AG10803 (cell line): ENCODE results near the gene CACNA1I.

Source experiments
- DNase-seq: peaks from one replicate; pipeline ENCODE4 v3.0.0; 2010; ENCODE audit warnings: low read depth
- H3K4me3 ChIP-seq: 2 replicates; pipeline ENCODE4 v1.5.1; 2011; ENCODE audit warnings: mild to moderate bottlenecking, low read length, control low read depth
- TF ChIP-seq, protein P1 (sequence below): conservative IDR thresholded peaks from 2 replicates; pipeline ENCODE4 v1.5.1; 2011; ENCODE audit warnings: mild to moderate bottlenecking, low read length, control low read depth, inconsistent platforms

CACNA1I gene

DNA sequence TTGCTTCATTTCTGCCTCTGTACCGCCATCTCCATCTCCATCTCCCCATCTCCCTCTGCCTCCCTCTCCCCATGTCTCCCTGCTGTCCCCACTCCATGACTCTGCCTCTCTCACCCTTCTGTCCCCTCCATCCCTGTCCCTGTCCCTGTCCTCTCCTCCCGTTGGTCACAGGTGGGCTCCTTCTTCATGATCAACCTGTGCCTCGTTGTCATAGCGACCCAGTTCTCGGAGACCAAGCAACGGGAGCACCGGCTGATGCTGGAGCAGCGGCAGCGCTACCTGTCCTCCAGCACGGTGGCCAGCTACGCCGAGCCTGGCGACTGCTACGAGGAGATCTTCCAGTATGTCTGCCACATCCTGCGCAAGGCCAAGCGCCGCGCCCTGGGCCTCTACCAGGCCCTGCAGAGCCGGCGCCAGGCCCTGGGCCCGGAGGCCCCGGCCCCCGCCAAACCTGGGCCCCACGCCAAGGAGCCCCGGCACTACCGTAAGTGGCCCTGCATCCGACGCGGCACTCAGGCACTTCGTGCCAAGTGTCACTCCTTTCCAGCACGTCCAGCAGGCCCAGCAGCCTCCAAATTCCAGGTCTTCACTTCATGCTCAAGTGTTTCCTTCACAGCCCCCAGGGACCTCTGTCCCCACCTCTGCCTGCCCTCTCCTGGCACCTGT, 76.0 kb downstream of the CACNA1I start:
- DNase-seq = no peak
- TF ChIP-seq, protein P1, sequence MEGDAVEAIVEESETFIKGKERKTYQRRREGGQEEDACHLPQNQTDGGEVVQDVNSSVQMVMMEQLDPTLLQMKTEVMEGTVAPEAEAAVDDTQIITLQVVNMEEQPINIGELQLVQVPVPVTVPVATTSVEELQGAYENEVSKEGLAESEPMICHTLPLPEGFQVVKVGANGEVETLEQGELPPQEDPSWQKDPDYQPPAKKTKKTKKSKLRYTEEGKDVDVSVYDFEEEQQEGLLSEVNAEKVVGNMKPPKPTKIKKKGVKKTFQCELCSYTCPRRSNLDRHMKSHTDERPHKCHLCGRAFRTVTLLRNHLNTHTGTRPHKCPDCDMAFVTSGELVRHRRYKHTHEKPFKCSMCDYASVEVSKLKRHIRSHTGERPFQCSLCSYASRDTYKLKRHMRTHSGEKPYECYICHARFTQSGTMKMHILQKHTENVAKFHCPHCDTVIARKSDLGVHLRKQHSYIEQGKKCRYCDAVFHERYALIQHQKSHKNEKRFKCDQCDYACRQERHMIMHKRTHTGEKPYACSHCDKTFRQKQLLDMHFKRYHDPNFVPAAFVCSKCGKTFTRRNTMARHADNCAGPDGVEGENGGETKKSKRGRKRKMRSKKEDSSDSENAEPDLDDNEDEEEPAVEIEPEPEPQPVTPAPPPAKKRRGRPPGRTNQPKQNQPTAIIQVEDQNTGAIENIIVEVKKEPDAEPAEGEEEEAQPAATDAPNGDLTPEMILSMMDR = no peak
- H3K4me3 ChIP-seq = no peak overlapping the region

DNA sequence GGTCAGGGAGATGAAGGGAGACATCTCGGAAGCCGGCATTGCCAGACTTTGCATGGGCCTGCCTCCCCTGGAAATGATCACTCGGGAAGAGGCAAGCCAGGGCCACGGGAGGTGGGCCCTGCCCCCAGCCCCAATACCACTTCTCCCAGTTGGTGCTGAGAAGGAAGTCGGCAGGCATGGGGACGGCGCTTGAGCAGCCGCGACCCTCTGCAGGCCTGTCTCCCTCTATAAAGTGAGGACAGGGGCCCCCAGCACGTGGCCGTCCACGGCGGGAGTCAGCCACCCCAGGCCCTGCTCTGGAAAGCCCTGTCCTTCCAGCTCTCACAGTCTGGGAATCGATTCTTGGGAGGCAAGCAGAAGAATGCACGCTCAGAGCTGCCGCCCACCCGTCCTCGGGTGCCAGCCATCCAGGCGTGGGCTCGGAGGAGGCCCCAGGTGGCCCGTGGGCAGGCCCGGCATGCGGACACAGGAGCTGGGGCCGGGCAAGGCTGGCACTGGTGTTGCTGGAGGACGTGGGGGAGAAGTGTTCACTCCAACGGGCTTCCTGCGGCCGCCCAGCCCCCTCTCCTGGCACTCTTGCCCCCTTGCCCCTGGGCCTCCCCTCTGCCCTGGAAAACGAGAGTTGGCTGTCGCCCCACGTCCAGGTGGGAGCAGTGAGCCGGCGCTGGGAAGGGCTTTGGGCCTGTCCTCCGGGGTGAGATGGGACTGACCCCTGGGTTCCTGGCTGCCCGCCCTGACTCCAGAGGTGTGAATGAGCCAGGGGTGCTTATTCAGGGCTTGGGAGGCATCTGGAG, 77.5 kb downstream of the CACNA1I start:
- DNase-seq = no peak
- H3K4me3 ChIP-seq = no peak overlapping the region
- TF ChIP-seq, protein P1 = no peak

DNA sequence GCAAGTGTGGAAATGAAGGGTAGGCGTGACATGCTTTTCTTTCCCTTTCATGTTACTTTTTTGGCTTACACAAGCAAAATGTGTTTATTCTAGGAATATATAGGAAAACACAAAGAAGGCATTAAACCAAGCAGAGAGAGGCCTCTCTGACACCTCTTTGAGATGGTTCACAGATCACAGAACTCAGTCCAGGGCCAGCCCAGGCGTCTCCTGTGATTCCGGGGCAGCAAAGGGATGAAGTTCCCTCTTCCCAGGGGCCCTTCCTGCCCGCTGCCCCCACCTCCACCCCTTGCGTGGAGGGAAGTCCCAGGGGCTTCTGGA, 78.0 kb downstream of the CACNA1I start:
- no peak for DNase-seq
- TF ChIP-seq, protein P1 = no peak
- H3K4me3 ChIP-seq = no peak overlapping the region

DNA sequence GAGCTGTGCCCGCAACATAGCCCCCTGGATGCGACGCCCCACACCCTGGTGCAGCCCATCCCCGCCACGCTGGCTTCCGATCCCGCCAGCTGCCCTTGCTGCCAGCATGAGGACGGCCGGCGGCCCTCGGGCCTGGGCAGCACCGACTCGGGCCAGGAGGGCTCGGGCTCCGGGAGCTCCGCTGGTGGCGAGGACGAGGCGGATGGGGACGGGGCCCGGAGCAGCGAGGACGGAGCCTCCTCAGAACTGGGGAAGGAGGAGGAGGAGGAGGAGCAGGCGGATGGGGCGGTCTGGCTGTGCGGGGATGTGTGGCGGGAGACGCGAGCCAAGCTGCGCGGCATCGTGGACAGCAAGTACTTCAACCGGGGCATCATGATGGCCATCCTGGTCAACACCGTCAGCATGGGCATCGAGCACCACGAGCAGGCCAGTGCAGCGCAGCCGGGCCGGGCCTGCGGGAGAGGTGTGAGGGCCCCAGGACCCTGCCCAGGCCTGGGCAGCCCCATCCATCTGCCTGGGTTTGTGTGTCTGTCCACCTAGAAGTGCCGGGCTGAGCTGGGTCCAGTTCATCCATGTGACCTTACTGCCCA, 79.0 kb downstream of the CACNA1I start:
- TF ChIP-seq, protein P1 = no peak
- no peak for DNase-seq
- H3K4me3 ChIP-seq = no peak overlapping the region

DNA sequence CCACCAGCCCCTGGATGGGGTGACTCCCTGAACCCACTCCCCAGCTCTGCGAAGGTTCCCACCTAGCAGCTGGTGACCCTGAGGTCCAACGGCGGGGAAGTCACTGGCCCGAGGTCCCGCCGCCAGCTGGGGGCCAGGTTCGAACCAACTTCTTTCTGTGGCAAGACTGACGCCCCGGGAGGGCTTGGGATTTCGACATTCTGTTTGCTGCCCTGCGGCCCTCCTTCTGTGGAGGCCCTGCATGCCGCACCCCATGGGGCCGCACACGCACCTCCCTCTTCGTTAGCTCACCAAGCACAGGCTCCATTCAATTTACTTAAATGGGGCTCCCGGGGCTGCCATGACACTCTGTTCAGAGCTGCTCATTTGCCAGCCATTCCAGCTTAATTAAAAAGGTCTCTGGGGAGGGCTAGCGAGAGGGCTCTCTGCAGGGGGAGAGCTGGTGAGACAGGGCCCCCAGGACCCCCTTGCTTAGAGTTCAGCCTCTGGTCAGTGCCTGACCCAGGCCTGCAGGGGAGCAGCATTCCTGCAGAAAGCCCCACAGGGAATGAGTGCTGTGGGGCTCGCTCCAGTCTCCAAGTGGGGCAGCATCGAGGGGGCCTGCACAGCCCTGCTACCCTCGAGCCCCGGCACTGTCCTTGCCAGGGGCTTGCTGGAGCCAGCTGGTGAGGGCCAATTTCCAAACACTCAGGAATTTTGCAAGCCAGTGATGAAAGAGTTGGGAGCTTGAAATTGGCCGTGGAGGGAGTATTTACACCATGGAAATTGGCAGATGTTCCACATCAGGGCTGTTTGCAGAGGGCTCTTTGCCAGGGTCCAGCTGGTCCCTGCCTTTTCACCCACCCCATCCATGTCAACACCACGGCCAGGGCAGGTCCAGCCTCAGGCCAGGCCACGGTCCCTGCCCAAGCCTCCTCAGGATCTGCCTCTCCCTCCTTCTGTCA, 80.8 kb downstream of the CACNA1I start:
- no peak overlapping the region for H3K4me3 ChIP-seq
- peak; percentile 12 for DNase-seq
- TF ChIP-seq, protein P1 = no peak

DNA sequence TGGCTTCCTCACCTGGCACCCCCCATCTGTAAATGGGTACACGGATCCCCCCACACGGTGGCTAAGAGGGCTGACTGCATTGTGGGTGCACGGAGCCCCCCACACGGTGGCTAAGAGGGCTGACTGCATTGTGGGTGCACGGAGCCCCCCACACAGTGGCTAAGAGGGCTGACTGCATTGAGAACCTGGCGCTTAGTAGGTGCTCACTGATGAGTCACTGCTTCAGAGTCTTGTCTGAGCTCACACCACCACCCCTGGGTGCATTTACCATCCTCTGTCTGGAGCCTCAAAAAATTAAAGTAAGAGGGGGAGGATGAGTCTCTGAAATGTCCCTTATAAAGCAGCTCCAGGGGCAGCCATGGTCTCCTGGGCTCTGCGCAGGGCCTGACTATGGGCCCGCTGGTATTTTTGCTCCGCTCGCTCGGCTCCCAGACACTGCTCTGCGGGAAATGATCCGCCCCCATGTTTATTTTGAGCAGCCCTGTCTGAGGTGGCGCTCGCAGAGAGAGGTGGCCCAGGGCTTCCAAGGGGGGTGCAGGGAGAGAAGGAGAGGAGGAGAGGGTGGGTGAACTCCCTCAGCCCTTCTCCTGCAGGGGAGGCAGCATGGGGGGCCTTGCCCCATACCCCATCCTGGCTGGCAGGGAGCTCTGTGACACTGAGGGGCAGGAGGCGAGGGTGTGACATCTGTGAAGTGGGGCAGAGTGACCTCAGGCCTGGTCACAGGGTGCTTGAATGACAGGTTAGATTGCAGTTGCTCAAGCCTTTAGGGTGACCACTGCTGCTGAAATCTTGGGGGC, 82.6 kb downstream of the CACNA1I start:
- H3K4me3 ChIP-seq = no peak overlapping the region
- no peak for DNase-seq
- TF ChIP-seq, protein P1 = no peak
